ENCODE results near the gene POLD1.

POLD1 gene

DNA sequence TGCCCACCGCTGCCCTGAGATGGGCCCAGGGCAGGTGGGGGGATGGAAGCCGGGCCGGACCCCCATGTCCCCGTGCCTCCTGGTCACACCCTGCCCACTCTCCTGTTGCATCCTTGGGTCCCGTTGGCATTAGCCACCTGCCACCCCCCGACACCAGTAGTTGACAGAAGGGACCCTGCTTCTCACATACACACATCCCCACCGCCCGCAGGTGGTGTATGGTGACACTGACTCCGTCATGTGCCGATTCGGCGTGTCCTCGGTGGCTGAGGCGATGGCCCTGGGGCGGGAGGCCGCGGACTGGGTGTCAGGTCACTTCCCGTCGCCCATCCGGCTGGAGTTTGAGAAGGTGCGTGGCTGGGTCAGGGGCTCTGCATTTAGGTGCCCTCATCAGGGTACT, 29.4 kb downstream of the POLD1 start:
- intact Hi-C loops (cut with DNase I), result no loop called here

DNA sequence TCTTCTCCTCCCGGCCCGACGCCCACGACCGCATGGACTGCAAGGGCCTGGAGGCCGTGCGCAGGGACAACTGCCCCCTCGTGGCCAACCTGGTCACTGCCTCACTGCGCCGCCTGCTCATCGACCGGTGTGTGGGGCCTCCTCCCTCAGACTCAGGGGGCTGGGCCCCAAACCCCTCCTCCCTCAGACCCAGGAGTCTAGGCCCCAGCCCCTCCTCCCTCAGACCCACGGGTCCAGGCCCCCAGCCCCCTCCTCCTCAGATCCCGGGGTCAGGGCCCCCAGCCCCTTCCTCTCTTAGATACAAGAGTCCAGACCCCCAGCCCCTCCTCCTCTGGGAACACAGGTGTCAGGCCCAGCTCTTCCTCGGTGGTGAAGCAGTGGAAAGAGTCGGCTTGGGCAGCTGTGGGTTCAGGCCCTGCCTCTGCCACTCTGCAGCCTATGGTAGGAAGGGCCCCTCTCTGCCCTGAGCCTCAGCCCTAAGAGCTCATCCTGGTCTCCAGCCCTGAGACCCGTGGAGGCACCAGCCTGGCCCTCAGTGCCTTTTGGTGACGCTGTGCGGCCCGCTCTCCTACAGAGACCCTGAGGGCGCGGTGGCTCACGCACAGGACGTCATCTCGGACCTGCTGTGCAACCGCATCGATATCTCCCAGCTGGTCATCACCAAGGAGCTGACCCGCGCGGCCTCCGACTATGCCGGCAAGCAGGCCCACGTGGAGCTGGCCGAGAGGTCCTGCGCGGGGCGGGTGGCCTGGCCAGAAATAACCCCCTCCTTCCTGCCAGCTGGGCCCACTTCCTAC, 30.9 kb downstream of the POLD1 start:
- DNase-seq, result peak in 41 of 42 donors; percentile 32 to 89 (median 70)
- intact Hi-C loops (cut with DNase I), result no loop called here

More for the DNA sequence above, 29.4 kb downstream of the POLD1 start:
- no peak for DNase-seq

GRCh38 chr19:50415661-50416033, 31.5 kb downstream of the POLD1 start:
- intact Hi-C loops (cut with DNase I), result no loop called here
- peak in 10 of 42 donors; percentile 8 to 47 (median 32) for DNase-seq

- DNase-seq, result no peak
- intact Hi-C loops (cut with DNase I), result no loop called here
Measured at GRCh38 chr19:50416034-50416977, 32.2 kb downstream of the POLD1 start.

- no peak for DNase-seq
- intact Hi-C loops (cut with DNase I), result no loop called here
Measured at GRCh38 chr19:50417111-50418081, 33.2 kb downstream of the POLD1 start.

- no peak for DNase-seq
- intact Hi-C loops (cut with DNase I), result no loop called here
Measured at GRCh38 chr19:50418176-50419021, 34.3 kb downstream of the POLD1 start, which contains the start of gene SPIB. Gene SPIB (plus strand): TSS chr19:50418938. CDS start chr19:50418963, 25 bp downstream.

DNA sequence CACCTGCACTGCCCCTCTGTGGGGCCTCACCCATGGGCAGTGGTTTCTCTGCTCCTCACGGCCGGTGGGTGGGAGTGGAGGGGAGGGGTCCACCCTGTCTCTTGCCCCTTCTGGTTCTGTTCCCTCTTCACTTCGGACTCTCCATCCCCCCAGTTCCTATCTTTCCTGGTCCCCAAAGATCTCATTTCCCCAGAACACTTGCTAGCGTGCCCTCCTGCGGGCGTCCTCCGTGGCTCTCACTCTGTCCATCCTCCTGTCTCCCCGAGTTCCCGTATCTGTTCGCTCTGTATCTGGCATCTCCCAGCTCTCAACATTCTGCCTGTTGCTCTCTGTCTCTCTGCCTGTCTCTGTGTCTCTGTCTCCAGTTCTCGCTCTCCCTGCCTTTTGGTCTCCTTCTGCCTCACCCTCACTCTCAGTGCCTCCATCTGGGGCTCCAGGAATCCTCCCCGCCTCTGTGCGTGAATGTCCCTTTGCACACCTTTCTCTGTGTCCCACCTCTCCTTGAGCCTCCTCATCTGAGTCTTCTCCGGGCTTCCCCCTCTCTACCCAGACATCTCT, 35.0 kb downstream of the POLD1 start:
- intact Hi-C loops (cut with DNase I), result no loop called here

DNA sequence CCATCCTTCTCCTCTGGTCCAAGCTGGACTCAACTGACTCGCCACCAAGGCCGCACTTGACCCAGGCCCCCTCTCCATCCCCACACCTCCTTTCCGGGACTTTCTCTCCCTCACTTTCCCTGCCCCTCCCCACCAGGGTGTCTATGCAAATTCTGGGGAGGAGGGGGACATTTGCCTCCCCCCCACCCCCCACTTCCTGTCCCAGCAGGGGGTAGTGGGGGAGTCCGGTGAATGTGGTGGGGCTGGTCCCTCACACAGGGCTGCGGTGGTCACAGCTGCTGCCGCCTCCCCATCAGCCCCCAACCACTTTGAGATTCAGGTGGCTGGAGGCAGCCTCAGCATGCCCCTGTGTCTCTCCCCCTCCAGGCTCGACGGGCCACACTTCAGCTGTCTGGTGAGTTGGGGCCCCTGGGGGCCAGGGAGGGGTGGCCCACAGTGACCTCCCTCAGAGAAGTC, 35.5 kb downstream of the POLD1 start:
- intact Hi-C loops (cut with DNase I), result no loop called here
- no peak for DNase-seq

More for the DNA sequence above, 35.0 kb downstream of the POLD1 start:
- no peak for DNase-seq

DNA sequence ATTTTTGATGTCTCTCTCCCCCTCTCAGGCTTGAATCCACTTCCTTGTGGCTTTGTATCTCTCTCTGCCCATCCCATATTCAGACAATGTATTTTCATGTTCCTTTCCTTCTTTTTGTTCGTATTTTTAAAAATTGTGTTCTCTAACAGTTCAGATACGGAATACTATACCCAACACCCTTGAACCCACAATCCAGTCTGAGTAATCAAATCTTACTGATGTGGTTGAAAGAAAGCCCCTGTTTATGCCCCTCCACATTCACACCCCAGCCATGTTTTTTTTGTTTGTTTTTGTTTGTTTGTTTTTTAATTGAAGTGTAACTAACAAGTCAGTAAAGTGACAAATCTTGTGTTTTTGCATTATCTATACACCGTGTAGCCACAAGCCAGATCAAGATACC, 36.0 kb downstream of the POLD1 start:
- intact Hi-C loops (cut with DNase I), result no loop called here
- DNase-seq, result no peak

DNA sequence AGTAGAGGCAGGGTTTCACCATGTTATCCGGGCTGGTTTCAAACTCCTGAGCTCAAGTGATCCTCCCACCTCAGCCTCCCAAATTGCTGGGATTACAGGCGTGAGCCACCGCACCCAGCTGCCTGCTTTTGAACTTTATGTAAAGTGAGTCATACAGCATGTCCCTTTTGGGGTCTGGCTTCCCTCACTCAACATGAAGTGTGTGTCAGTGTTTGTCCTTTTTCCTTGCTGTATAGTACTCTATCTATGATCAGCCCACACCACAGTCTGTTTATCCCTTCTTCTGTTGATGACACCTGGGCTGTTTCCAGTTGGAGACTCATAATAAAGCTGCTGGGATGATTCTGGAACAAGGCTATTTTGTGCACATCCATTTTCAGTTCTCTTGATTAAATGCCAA, 36.7 kb downstream of the POLD1 start:
- intact Hi-C loops (cut with DNase I), result no loop called here
- DNase-seq, result no peak

GRCh38 chr19:50422397-50423278, 38.5 kb downstream of the POLD1 start:
- intact Hi-C loops (cut with DNase I), result no loop called here
- DNase-seq, result no peak

GRCh38 chr19:50423279-50424113, 39.3 kb downstream of the POLD1 start:
- DNase-seq, result no peak
- intact Hi-C loops (cut with DNase I), result no loop called here

GRCh38 chr19:50425581-50425980, 41.4 kb downstream of the POLD1 start:
- no peak for DNase-seq
- intact Hi-C loops (cut with DNase I), result no loop called here

- intact Hi-C loops (cut with DNase I), result no loop called here
- no peak for DNase-seq
Measured at GRCh38 chr19:50427318-50427925, 43.3 kb downstream of the POLD1 start.

DNA sequence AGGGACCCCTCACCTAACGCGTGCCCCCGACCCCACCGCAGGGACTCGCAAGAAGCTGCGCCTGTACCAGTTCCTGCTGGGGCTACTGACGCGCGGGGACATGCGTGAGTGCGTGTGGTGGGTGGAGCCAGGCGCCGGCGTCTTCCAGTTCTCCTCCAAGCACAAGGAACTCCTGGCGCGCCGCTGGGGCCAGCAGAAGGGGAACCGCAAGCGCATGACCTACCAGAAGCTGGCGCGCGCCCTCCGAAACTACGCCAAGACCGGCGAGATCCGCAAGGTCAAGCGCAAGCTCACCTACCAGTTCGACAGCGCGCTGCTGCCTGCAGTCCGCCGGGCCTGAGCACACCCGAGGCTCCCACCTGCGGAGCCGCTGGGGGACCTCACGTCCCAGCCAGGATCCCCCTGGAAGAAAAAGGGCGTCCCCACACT, 43.9 kb downstream of the POLD1 start:
- DNase-seq, result peak; percentile 64 to 93 (median 81)
- intact Hi-C loops (cut with DNase I), result no loop called here

Measured in head of caudate nucleus (tissue), 42 donors.